Natural killer cell treated with Interleukin-12 subunit alpha and Interleukin-12 subunit beta and Interleukin-15 and Interleukin-18, amount 100 ng/mL, for 72 hours (primary cell): Measurements from ENCODE around the gene XPO4. TPM values are rescaled to one million over a fixed set of nuclear protein-coding genes. Genes with fewer than 3 reads are reported as not detected.
"Not testable (repeated sequence)": the region's sequence is repeated elsewhere in the genome, so short reads cannot be mapped to it uniquely, and the experiment has no call there.

Experiments
- ATAC-seq, 2 donors: fragments of 150-1000 bp; cut with Tn5 transposase in 1 of 2; sonication (Bioruptor Pico), chemical (Tn5 transposase) in 1 of 2; 2 replicates each; pipeline ENCODE4 v1.10.0; 2021
- DNase-seq: peaks from one replicate; pipeline ENCODE4 v3.0.0; 2022; ENCODE audit warnings: low spot score
- H3K27ac Mint-ChIP-seq, 2 donors: 1 replicate in 1 of 2; 2 replicates in 1 of 2; pipeline ENCODE4 v1.8.0; 2022; ENCODE audit warnings: mixed read lengths in 2 of 2, mild to moderate bottlenecking in 1 of 2, moderate library complexity in 1 of 2
- H3K27me3 Mint-ChIP-seq, 2 donors: 1 replicate in 1 of 2; 2 replicates in 1 of 2; pipeline ENCODE4 v1.8.0; 2022; ENCODE audit warnings: mixed read lengths in 2 of 2
- H3K36me3 Mint-ChIP-seq: one replicate; pipeline ENCODE4 v1.8.0; 2022; ENCODE audit warnings: mixed read lengths
- H3K4me1 Mint-ChIP-seq, 2 donors: 1 replicate in 1 of 2; 2 replicates in 1 of 2; pipeline ENCODE4 v1.8.0; 2022; ENCODE audit warnings: low read depth in 2 of 2, mixed read lengths in 2 of 2, mild to moderate bottlenecking in 1 of 2
- H3K4me3 Mint-ChIP-seq: one replicate; pipeline ENCODE4 v1.8.0; 2022; ENCODE audit warnings: mixed read lengths
- H3K9me3 Mint-ChIP-seq: 2 replicates; pipeline ENCODE4 v1.8.0; 2022; ENCODE audit warnings: mixed read lengths
- total RNA-seq, 2 donors: library from RNA; stranded (reverse); gene quantifications; one replicate each; pipeline ENCODE4 v1.2.3, GENCODE V29; 2022

XPO4 gene
- total RNA-seq, 2 donors from 2014 or later: 23.0 to 33.5 TPM

DNA sequence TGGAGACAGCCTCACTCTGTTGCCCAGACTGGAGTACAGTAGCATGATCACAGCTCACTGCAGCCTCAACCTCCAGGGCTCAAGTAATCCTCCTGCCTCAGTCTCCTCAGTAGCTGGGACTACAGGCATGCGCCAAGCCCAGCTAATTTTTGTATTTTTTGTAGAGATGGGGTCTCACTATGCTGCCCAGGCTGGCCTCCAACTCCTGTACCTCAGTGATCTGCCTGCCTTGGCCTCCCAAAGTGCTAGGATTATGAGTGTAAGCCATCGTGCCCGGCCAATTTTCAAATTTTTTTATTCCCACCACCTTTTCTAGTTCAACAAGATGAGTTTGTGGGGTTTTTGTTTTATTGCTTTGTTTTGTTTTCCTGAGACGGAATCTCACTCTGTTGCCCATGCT, 31.7 kb downstream of the XPO4 start:
- H3K27ac Mint-ChIP-seq: no peak overlapping the region
- no peak overlapping the region for H3K4me3 Mint-ChIP-seq
- no peak for DNase-seq
- peaks cover 5 to 14% of the 10 kb centered on the region in 2 donors for H3K4me1 Mint-ChIP-seq
- no peak for ATAC-seq
- H3K9me3 Mint-ChIP-seq: no peaks in the 10 kb centered on the region
- no peaks in the 10 kb centered on the region for H3K36me3 Mint-ChIP-seq
- H3K27me3 Mint-ChIP-seq: no peaks in the 10 kb centered on the region

DNA sequence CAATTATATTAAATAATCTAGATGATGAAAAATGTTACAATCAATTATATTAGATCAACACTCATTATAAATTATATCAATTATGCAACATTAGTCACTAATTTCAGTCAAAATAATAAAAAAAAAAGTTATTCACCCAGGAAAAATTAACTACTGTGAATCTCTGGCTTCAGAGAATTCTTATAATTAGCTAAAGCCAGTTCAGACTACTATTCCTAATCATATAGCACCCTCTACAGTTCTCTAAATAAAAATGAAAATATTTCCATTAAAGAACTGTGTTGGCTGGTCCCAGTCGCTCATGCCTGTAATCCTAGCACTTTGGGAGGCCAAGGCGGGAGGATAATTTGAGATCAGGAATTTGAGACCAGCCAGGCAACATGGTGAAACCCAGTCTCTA, 33.0 kb downstream of the XPO4 start:
- no peaks in the 10 kb centered on the region for H3K9me3 Mint-ChIP-seq
- ATAC-seq (no peak), DNase-seq (no peak)
- peaks cover 5 to 9% of the 10 kb centered on the region in 2 donors for H3K4me1 Mint-ChIP-seq
- no peak overlapping the region for H3K4me3 Mint-ChIP-seq
- H3K36me3 Mint-ChIP-seq: no peaks in the 10 kb centered on the region
- H3K27ac Mint-ChIP-seq: no peak overlapping the region
- H3K27me3 Mint-ChIP-seq: no peaks in the 10 kb centered on the region

DNA sequence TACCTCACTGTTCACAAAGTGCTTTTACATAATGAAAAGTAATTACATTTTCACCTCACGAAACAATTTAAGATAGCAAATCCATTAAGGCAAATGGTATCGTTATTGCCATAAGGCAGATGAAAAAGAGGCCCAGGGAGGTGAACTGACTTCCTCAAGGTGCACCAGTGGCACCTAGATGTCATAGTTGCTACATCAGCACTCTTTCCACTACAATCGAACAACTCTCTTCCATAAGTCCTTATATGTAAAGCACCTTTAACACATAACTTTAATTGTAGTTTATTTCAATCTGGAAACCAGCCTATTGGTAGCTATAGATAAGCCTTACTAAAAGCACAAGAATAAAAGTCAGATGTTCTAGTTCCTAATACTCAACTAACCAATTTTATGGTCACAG, 35.1 kb downstream of the XPO4 start:
- H3K36me3 Mint-ChIP-seq: no peaks in the 10 kb centered on the region
- no peaks in the 10 kb centered on the region for H3K9me3 Mint-ChIP-seq
- H3K27ac Mint-ChIP-seq: no peak overlapping the region
- H3K4me1 Mint-ChIP-seq: peaks cover 8 to 13% of the 10 kb centered on the region in 2 donors
- ATAC-seq: no peak
- H3K4me3 Mint-ChIP-seq: no peak overlapping the region
- no peaks in the 10 kb centered on the region for H3K27me3 Mint-ChIP-seq
- no peak for DNase-seq

DNA sequence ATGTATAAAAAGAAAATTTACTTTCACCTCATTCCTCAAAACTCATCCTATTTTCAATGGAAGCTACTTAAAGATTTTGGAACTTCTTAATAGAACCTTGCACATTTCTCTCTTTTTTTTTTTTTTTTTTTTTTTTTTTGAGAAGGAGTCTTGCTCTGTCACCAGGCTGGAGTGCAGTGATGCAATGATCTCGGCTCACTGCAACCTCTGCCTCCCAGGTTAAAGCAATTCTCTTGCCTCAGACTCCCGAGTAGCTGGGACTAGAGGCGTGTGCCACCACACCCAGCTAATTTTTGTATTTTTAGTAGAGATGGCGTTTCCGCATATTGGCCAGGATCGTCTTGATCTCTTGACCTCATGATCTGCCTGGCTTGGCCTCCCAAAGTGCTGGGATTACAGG, 40.9 kb downstream of the XPO4 start:
- not testable (repeated sequence) for DNase-seq, ATAC-seq, H3K27ac Mint-ChIP-seq, H3K9me3 Mint-ChIP-seq, H3K27me3 Mint-ChIP-seq, H3K4me1 Mint-ChIP-seq, H3K36me3 Mint-ChIP-seq, H3K4me3 Mint-ChIP-seq

DNA sequence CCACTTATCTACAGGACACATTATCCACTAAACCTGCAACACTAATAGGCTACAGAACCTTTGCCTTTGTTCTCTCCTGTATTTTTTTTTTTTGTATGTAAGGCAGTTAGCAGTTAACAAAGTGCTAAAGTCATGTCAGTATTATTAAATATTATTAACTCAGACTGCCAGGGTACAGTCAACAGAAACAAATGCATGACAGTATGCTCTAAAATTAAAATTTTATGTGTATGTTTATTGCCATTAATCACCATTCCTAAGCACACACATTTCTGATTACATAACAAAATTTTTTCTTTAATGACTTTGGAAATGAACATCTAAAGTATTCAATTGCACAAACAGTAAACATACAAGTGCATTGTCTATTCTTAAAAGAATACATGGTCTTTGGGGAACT, 41.7 kb downstream of the XPO4 start:
- Mint-ChIP-seq H3K27ac (no peak overlapping the region), H3K4me3 (no peak overlapping the region), H3K9me3 (no peaks in the 10 kb centered on the region), H3K36me3 (peaks cover 6% of the 10 kb centered on the region), H3K27me3 (no peaks in the 10 kb centered on the region), H3K4me1 (peaks cover 5 to 9% of the 10 kb centered on the region in 2 donors)
- ATAC-seq: no peak
- no peak for DNase-seq

DNA sequence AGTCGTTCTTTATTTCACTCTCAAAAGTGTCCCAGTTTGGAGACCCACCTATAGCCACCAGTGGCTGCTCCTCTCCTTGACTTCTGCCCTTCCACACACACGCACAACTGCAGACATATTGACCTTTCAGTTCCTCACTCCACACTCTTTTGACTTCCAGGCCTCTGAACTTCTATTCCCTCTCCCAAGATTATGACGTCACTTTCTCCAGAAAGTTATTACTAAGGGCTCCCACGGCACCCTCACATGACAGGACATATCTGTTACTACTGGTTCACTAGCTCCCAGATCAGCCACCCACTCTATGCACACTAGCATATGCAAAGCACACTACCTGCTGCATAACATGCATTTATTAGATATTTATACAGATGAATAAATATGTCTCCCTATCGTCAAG, 45.9 kb downstream of the XPO4 start:
- no peaks in the 10 kb centered on the region for H3K9me3 Mint-ChIP-seq
- peaks cover 0 to 2% of the 10 kb centered on the region in 2 donors for H3K4me1 Mint-ChIP-seq
- H3K4me3 Mint-ChIP-seq: no peak overlapping the region
- no peak overlapping the region for H3K27ac Mint-ChIP-seq
- H3K36me3 Mint-ChIP-seq: peaks cover 5% of the 10 kb centered on the region
- no peaks in the 10 kb centered on the region for H3K27me3 Mint-ChIP-seq
- ATAC-seq: no peak
- no peak for DNase-seq

DNA sequence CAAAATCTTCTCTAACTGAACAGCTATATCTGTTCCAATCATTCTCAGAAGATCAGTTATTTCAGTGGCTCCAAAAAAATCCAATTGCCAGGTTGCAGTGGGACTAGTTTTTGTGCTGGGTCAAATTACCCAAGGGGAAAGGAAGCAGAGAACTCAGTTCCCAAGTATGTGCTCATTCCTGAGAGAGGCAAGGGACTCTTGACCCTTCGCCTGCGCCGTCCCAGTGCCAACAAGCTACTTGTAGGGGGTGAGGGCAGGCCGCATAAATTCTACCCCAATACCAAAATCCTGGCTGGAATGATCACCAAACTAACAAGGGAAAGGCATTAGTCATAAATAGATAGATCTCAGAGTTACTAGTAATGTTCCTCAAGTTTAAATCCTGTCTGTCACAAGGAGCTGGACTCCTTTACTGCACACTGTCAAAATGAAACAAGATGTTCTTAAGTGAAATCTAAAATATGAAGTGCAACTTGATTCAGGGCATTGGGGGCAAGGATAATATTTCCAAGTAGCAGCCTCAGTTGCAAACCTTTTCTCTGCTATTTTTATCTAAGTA, 50.6 kb downstream of the XPO4 start:
- H3K27ac Mint-ChIP-seq: no peak overlapping the region
- no peaks in the 10 kb centered on the region for H3K9me3 Mint-ChIP-seq
- no peak for DNase-seq
- H3K27me3 Mint-ChIP-seq: no peaks in the 10 kb centered on the region
- no peak overlapping the region for H3K4me3 Mint-ChIP-seq
- peaks cover 5% of the 10 kb centered on the region for H3K36me3 Mint-ChIP-seq
- H3K4me1 Mint-ChIP-seq: peaks cover 0 to 2% of the 10 kb centered on the region in 2 donors
- ATAC-seq: no peak

DNA sequence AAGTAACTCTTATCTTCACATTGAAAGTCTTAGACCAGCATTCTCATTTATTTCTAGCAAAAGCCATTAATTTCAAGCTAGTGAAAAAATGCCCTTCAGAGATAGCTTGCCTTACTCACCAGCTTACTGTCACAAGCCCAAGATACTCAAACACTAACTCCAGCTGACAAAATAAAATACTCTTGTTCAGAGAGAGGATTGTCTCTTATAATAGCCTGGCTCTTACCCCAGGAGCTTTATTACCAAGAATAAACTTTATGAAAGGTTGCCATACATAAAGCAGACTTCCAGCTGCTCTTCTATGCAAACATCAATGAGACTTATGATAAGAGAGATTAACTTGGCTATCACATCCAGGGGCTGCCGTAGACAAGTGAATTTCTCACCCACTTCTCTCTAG, 53.6 kb downstream of the XPO4 start:
- no peak overlapping the region for H3K4me3 Mint-ChIP-seq
- H3K9me3 Mint-ChIP-seq: no peaks in the 10 kb centered on the region
- no peak overlapping the region for H3K27ac Mint-ChIP-seq
- H3K36me3 Mint-ChIP-seq: peaks cover 2% of the 10 kb centered on the region
- H3K4me1 Mint-ChIP-seq: no peaks in the 10 kb centered on the region
- ATAC-seq (no peak), DNase-seq (no peak)
- no peaks in the 10 kb centered on the region for H3K27me3 Mint-ChIP-seq

DNA sequence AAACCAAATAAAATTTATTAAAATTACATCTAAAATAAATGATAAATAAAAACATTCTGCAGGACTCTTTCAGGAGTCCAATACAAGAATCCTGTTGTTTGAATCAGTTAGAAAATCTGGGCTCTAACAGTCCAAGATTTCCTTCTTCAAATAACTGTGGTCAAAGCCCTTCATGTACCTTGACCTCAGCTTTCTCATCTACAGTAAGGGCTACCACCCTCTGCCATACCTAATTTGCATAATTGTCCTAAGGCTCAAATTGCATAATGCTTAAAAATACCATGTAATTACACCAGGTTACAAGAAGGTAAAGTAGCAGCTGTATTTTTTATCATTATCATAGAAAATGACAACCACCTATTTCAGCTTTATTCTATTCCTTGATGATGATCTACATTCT, 54.3 kb downstream of the XPO4 start:
- DNase-seq (no peak), ATAC-seq (no peak)
- Mint-ChIP-seq H3K27me3 (no peaks in the 10 kb centered on the region), H3K9me3 (no peaks in the 10 kb centered on the region), H3K4me1 (no peaks in the 10 kb centered on the region), H3K4me3 (no peak overlapping the region), H3K27ac (no peak overlapping the region), H3K36me3 (no peaks in the 10 kb centered on the region)

DNA sequence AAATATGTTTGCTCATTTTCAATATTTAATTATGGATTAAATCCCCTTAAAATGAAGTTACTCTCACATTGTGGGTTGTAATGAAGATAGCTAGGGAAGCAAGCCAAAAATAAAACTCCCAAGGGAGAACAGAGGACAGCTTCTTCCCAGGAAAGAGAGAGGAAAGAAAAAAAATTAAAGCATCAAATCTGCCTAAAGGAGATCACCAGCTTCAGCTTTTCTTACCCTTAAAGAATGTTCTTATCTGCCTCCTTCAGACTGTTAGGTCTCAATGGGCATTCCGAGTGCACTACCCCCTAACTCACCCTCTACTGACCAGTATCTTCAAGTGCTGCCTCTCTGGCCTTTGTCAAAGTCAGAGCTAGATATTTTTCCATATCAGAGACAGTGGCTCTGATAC, 55.2 kb downstream of the XPO4 start:
- Mint-ChIP-seq H3K4me3 (no peak overlapping the region), H3K4me1 (no peaks in the 10 kb centered on the region)
- ATAC-seq: no peak

DNA sequence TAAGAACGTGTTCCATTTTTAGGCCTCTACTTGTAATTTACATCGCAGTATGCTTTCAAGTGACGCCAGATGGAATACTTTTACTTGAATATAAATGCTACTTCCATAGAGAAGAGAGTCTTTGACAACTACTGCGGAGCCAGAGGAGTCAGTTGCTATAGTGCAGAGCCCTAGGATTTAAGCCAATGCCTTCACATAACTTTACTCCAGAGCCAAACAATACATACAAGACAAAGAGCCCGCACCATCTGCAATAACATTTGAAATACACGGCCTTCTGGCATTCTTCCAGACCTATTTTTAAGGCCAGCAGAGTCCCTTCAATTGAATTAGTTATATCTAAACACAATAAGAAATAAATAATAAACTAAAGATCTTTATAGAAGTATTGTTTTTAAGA, 59.4 kb downstream of the XPO4 start:
- no peak for ATAC-seq
- no peaks in the 10 kb centered on the region for H3K4me1 Mint-ChIP-seq
- no peak for DNase-seq
- H3K27me3 Mint-ChIP-seq: no peaks in the 10 kb centered on the region
- H3K27ac Mint-ChIP-seq: no peak overlapping the region
- H3K36me3 Mint-ChIP-seq: peaks cover 16% of the 10 kb centered on the region
- no peaks in the 10 kb centered on the region for H3K9me3 Mint-ChIP-seq
- no peak overlapping the region for H3K4me3 Mint-ChIP-seq

More for the DNA sequence above, 55.2 kb downstream of the XPO4 start:
- Mint-ChIP-seq H3K36me3 (no peaks in the 10 kb centered on the region), H3K27ac (no peak overlapping the region), H3K9me3 (no peaks in the 10 kb centered on the region), H3K27me3 (no peaks in the 10 kb centered on the region)
- DNase-seq: no peak

DNA sequence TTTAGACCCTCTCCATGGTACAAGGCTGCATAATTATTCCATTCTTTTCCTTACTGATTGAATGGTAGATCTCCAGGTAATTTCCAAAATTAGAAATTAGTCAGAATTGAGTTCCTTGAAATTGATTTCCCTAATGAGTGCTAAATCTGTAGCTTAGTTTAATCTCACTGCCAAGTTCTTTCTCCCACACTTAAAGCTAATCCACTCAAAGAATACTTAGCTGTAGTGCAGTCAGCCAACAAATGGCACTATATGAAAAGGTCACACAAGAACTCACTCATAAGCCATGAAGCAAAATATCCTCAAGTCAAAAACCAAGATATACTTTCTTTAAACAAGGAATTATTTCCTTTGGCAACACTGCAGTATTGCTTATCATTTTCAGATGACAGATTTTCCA, 62.0 kb downstream of the XPO4 start:
- ATAC-seq (no peak), DNase-seq (no peak)
- H3K9me3 Mint-ChIP-seq: no peaks in the 10 kb centered on the region
- H3K4me1 Mint-ChIP-seq: peaks cover 0 to 1% of the 10 kb centered on the region in 2 donors
- H3K4me3 Mint-ChIP-seq: no peak overlapping the region
- no peaks in the 10 kb centered on the region for H3K27me3 Mint-ChIP-seq
- peaks cover 30% of the 10 kb centered on the region for H3K36me3 Mint-ChIP-seq
- H3K27ac Mint-ChIP-seq: no peak overlapping the region

DNA sequence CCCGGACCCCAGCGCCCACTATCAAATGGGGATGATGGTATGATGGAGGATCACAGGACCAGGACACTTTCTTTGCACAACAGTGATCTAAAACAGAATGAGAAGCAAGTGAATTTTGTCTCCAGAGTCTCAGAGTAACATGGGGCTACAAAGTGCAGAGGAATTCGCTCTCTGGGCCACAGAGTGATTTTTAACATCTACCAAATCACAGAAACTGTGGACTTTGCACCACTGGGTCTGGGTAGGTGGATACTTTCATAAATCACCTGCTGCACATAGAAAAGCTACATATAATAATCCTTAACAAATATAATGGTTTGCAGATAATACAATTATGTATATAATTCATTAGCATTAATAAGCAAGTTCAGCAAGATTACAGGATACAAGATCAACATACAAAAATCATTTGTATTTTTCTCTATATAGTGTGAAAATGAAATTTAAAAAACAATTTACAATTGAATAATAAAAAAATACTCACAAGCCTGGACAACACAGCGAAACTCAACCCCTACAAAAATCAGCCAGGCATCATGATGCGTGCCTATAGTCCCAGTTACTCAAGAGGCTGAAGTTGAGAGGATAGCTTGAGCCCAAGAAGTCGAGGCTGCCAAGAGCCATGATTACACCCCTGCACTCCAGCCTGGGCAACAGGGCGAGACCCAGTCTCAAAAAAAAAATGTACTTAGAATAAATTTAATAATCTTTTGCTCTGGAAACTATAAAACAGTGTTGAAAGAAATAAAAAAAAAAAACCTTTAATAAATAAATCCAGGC, 68.5 kb downstream of the XPO4 start:
- H3K4me1 Mint-ChIP-seq: peaks cover 0 to 4% of the 10 kb centered on the region in 2 donors
- H3K27ac Mint-ChIP-seq: no peak overlapping the region
- H3K4me3 Mint-ChIP-seq: no peak overlapping the region
- H3K36me3 Mint-ChIP-seq: peaks cover 24% of the 10 kb centered on the region
- ATAC-seq: no peak
- no peaks in the 10 kb centered on the region for H3K27me3 Mint-ChIP-seq
- DNase-seq: no peak
- no peaks in the 10 kb centered on the region for H3K9me3 Mint-ChIP-seq

DNA sequence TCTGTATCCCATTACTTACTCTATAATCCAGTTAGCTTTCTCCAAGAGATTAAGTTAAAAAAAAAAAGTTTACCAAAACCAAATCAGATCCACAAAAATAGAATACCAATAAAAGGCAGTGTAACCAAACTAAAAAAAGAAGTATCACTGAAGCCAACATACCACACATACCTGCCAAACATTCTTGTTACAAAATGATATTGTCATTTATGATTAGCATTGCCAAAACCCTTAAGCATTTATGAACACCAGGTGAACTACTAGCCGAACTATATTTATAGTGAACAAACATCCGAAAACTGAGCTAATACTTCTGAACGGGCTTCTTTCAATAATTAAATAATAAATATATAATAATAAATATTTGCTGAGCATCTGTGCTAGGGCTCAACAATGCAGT, 69.7 kb downstream of the XPO4 start:
- H3K4me1 Mint-ChIP-seq: peaks cover 7 to 8% of the 10 kb centered on the region in 2 donors
- peaks cover 24% of the 10 kb centered on the region for H3K36me3 Mint-ChIP-seq
- no peaks in the 10 kb centered on the region for H3K9me3 Mint-ChIP-seq
- no peaks in the 10 kb centered on the region for H3K27me3 Mint-ChIP-seq
- H3K27ac Mint-ChIP-seq: no peak overlapping the region
- DNase-seq (no peak), ATAC-seq (no peak)
- H3K4me3 Mint-ChIP-seq: no peak overlapping the region

DNA sequence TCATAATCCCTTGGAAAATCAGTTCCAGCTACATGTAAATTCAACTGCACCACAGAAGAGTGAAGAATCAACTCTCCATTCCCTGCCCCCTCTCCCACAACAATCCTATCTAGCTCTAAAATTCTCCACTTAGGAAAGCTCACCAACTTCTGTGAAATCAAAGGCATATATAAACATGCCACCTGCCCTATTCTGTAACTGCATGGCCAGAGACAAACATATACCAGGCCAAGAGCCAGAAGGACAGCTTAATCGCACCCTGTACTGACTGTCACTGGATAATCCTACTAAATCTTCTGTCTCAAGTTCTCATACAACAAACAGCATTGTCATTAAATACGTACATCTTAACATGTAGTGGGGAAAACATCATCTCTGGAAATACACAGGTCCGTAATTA, 70.6 kb downstream of the XPO4 start:
- DNase-seq: no peak
- no peak for ATAC-seq
- Mint-ChIP-seq H3K27ac (no peak overlapping the region), H3K4me1 (peaks cover 7 to 8% of the 10 kb centered on the region in 2 donors), H3K36me3 (peaks cover 17% of the 10 kb centered on the region), H3K9me3 (no peaks in the 10 kb centered on the region), H3K4me3 (no peak overlapping the region), H3K27me3 (no peaks in the 10 kb centered on the region)
